Suppressor macrophage treated with lipopolysaccharide for 4 hours (primary cell): ENCODE data around the gene HOXD10.

Source experiments
- DNase-seq: peaks from one replicate; pipeline ENCODE4 v3.0.0-alpha.2; 2020

The HOXD10 gene

GRCh38 chr2:176107731-176108181, 8.8 kb upstream of the HOXD10 start:
- DNase-seq: no peak

DNA sequence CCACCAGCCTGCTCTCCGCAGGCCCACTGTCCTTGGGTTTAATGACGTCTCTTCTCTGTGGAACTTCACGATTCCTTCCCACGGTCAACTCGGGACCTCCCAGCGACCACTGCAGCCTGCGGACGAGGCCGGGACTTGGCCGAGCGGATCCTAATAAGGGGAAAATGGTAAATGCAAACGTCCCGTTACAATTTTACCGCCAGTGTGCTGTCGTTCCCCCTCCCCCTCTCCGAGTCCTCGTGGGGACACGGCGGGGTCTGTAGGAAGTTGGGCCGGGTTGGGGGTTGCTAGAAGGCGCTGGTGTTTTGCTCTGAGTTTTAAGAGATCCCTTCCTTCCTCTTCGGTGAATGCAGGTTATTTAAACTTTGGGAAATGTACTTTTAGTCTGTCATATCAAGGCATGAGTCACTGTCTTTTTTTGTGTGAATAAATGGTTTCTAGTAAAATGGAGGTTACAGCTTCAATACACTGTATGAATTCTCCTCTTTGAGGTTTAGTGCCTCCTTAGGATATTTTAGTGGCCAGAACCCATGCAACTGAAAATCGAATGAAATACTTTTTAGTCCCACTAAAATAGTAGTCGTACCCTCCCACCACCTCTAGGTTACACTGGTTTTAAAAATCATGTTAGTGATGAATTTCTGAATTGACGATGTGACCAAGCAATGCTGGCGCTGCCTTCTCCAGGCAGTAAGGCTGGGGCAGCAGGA, 7.2 kb upstream of the HOXD10 start:
- DNase-seq: no peak

DNA sequence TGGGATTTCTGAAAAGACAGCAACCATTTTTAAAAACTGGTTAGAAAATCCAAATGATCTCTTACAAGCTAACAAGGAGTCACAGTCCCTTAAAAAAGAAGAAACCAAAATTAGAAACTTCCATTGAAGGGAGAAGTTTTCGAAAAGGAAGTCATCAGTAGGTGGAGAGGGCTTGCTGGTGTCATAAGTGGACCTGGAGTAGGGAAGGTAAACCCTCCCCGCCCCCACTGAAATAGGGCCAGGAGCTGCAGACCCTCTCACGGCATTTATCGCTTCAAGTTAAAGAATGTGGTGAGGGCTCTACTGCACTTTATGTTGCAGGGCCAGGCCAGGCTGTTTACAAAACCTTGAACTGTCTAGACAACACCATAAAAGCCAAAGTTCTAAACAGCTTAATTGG, 6.6 kb upstream of the HOXD10 start:
- no peak for DNase-seq

GRCh38 chr2:176110415-176111308, 5.9 kb upstream of the HOXD10 start:
- no peak for DNase-seq

- DNase-seq: peak; percentile 52
Observed at GRCh38 chr2:176111309-176111663, 5.3 kb upstream of the HOXD10 start.

GRCh38 chr2:176111846-176112374, 4.7 kb upstream of the HOXD10 start:
- no peak for DNase-seq

DNA sequence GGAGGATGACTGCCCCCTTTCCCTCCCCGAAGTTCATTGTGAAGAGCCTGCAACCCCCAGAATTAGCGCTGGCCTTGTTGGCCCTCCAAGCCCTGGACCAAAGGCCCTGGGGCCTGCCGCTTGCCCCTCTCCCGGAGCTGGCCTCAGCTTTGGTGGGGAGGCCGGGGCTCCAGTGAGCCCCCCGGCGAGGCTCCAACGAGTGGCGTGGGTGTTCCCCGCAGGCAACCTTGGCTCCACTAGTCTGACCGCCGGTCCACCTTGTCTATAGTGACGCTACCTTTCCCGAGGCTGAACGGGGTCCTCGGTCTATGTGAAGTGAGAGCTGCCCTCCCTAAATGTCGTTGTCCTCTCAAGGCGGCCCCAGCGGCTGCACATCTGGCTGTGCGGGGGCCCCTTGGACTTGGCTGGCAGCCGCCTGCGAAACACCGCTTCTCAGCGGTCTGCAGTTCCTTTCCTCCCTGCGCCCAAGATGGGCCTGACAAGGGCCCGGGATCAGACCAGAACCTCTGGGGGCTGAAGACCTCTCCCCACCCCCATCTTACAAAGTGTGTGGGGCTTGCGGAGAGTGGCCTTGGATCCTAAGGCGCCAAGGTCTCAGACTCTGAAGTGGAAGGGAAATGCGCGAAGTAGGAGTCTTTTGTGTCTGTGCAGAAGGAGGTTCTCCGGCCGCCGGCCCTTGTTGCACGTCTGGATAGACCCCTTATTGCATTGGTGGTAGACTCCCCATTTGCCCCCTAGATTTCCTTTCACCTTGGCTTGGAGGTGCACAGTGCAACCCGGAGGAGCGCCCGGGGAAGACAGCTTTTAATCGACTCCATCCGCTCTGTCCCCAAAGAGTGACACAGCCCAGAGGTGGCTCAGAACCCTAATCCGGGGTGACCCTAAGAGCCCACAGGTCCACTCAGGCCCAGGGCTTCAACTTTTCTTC, 3.9 kb upstream of the HOXD10 start:
- DNase-seq: no peak

DNA sequence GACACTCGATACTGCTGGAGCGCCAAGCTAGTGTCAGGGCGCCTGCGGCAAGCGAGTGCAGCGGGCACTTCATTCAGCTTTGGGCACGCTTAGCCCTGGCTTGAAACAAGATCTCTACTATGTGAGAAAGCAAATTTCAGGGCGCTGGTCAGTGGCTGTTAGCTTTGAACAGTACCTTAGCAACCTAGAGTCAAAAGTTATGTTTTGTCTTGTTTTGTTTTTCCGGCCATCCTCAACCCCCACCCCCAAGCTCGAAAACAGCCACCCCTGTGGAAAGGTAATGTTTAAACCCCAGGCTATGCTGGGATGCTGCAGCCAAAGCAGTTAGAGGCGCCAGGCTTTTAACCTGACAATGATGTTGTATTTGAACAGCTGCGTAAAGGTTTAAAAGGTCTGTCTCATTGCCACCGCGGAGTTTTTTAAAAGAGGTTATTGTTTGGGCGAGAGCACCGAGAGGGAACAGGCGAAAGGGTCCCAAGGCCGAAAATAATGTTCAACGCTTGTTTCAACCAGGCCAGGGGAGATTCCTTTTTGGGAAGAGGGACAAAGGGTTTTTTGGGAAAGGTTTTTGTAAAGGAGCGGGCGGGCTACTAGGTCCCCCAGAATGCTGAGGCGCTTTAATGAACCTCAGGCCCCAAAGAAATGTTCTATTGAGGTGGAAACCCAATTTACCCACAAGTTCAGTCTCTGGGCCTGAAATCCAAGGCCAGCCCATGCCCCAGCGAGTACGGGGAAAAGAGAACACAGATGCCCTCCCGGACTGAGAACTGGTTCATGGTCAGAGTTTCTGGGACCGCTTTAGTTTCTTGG, 2.3 kb upstream of the HOXD10 start:
- DNase-seq: no peak

DNA sequence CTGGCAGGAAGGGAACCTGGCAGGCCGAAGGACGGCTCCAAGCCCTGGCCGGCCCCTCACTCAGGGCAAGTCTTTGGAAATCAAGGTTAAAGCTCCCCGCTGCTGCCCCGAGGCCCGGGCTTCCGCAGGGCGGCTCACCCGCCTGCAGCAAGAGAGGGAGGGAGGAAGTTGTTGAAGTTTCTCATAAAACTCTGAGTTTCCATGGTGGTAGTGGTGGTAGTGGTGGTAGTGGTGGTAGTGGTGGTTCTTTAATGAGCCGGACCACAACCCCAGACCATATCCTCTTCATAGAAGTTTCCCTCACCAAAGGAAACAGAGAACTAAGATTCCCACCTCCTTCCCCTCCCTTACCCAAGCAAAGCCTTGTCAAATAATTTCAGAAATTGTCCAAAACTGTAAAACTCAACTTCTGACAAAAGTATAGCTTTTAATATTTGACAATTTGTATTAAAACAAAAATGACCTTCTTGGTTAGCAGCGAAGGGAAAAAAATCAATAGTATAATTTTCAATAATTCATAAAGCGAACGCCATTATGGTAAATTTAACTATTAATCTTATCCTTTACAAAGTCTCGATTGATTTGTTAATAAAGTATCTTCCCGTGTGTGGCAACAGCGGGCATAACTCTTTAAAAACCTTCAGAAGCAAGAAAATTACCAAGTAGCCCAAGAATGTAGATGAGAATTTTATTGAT, 1.5 kb upstream of the HOXD10 start:
- no peak for DNase-seq

DNA sequence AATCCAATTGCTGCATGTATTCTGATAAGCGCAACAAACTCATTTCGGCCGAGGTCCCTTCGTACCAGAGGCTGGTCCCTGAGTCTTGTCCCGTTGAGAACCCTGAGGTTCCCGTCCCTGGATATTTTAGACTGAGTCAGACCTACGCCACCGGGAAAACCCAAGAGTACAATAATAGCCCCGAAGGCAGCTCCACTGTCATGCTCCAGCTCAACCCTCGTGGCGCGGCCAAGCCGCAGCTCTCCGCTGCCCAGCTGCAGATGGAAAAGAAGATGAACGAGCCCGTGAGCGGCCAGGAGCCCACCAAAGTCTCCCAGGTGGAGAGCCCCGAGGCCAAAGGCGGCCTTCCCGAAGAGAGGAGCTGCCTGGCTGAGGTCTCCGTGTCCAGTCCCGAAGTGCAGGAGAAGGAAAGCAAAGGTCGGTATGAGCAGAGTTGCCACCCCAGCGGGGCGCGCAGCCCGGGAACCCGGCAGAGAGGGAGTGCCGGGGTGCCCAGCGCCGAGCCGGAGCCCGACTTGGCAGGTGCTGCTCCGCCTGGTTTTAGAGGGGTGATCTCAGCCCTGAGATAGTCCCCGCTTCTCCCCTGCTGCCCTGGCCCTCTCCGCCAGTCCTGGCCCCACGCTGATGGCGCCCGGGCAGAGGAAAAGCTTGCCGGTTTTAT, 714 bp downstream of the HOXD10 start:
- no peak for DNase-seq

- no peak for DNase-seq
Observed at GRCh38 chr2:176117823-176118371, 1.3 kb downstream of the HOXD10 start.

GRCh38 chr2:176118601-176119339, 2.2 kb downstream of the HOXD10 start:
- peak; percentile 35 for DNase-seq

DNA sequence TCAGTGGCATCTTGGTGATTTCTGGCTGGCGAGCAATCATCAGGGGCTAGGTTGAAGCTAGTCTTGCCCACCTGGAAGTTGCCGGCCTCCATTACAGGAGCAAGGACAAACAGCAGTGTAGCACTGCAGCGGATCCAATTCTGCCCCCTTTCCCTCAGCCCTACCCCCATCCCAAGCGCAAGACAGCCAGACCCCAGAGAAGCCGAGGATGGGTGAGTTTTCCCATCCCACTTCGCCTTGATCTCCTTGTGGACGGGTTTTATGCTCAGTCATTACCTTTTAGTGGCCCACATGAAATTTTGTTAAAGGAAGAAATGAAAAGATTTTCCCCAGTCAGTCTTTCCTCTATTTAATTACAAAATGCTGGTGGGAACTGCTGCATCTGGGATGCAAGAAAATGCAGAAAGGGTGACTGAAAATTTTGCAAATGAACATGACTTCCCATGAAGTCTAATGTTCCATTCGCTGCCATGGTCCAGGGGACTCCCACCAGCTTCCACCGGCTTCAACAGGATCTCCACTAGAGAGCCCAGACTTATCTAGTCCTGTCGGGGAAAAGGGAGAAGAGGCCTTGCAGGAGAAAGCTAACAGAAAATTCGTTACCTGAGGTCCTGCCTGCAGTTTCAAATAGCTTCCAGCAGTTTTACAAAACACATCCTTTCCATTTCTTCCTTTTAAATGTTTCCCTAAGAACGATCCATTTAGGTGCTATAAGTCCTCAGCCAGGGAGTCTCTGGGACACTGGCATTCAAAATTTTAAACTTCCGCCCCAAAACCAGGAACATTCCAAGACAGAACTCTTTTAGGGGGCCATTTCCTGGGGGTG, 4.0 kb downstream of the HOXD10 start:
- no peak for DNase-seq

GRCh38 chr2:176121190-176122051, 4.8 kb downstream of the HOXD10 start:
- DNase-seq: no peak

DNA sequence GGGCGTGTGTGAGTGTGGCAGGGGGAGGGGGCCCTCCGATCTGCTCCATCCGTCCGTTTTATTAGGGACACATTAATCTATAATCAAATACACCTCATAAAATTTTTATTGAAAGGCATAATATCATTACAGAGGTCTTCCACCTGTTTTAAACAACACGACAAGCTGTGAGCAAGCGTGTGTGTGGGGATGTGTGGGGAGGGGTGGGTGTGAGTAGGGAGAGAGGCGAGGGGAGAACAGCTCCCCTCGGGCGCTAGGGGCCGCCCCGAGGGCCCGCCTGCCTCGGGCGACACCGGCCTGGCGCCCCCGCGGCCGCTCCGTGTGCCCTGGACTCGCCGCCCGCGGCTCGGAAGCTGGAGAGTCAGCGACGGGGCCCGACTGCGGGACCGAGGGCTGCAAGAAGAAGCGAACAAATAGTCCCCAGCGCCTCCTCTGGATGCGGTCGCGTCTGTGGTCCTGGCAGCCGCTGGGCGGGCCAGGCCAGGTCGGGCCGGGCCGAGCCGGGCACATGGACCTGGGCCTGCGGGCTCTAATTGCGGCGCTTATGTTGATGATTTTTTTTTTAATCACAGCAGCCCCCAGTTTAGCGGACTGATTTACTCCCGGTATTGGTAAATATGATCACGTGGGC, 5.6 kb downstream of the HOXD10 start:
- no peak for DNase-seq

GRCh38 chr2:176122683-176123410, 6.3 kb downstream of the HOXD10 start, which contains the start of gene HOXD9:
Gene HOXD9 (plus strand): TSS chr2:176122719. CDS start chr2:176122769, 50 bp downstream.
- DNase-seq: no peak
